Neural progenitor cell (in vitro differentiated cells): ENCODE measurements around the gene ADAMTS14. TPM values are rescaled to one million over a fixed set of nuclear protein-coding genes. Genes with fewer than 3 reads are reported as not detected.
A peak's percentile ranks its signal among the peaks of the same experiment; 100 is the strongest.

Experiments used
- DNase-seq: peaks from one replicate; pipeline ENCODE4 v3.0.0-alpha.2; 2016; ENCODE audit warnings: low spot score
- H2AFZ ChIP-seq: fragments of 200-600 bp; sonication (generic); replicated peaks from 2 replicates; pipeline ENCODE4 v1.6.1; 2016; ENCODE audit warnings: antibody characterized with exemption
- H3F3A ChIP-seq: fragments of 200-600 bp; sonication (generic); 2 replicates; pipeline ENCODE4 v1.6.1; 2016; ENCODE audit warnings: antibody characterized with exemption, low read depth
- H3K27ac ChIP-seq: fragments of 200-600 bp; sonication (generic); 2 replicates; pipeline ENCODE4 v1.5.1; 2016; ENCODE audit warnings: mild to moderate bottlenecking
- H3K27me3 ChIP-seq: fragments of 200-600 bp; sonication (generic); 2 replicates; pipeline ENCODE4 v1.6.1; 2016; ENCODE audit warnings: mild to moderate bottlenecking, moderate library complexity
- H3K36me3 ChIP-seq: fragments of 200-600 bp; sonication (generic); 2 replicates; pipeline ENCODE4 v1.5.1; 2016
- H3K4me1 ChIP-seq: fragments of 200-600 bp; sonication (generic); 2 replicates; pipeline ENCODE4 v1.6.1; 2016; ENCODE audit warnings: mixed run types
- H3K4me2 ChIP-seq: fragments of 200-600 bp; sonication (generic); 2 replicates; pipeline ENCODE4 v1.6.1; 2016
- H3K4me3 ChIP-seq: fragments of 200-600 bp; sonication (generic); 2 replicates; pipeline ENCODE4 v1.5.1; 2016
- H3K79me2 ChIP-seq: fragments of 200-600 bp; sonication (generic); 2 replicates; pipeline ENCODE4 v1.6.1; 2016; ENCODE audit warnings: low read depth
- H3K9ac ChIP-seq: fragments of 200-600 bp; sonication (generic); 2 replicates; pipeline ENCODE4 v1.6.1; 2016
- H3K9me3 ChIP-seq: fragments of 200-600 bp; sonication (generic); 2 replicates; pipeline ENCODE4 v1.5.1; 2016; ENCODE audit warnings: low read depth
- H4K20me1 ChIP-seq: fragments of 200-600 bp; sonication (generic); 2 replicates; pipeline ENCODE4 v1.6.1; 2016; ENCODE audit warnings: low read depth
- H3K27ac Mint-ChIP-seq: 3 replicates; pipeline ENCODE4 v1.8.0; 2021; ENCODE audit warnings: mixed read lengths
- H3K27me3 Mint-ChIP-seq: 2 replicates; pipeline ENCODE4 v1.8.0; 2022; ENCODE audit warnings: low read depth, mild to moderate bottlenecking, inconsistent platforms, moderate library complexity, mixed read lengths; ENCODE audit not compliant: insufficient read depth
- H3K36me3 Mint-ChIP-seq: 3 replicates; pipeline ENCODE4 v1.8.0; 2021; ENCODE audit warnings: mixed read lengths
- H3K4me1 Mint-ChIP-seq: 3 replicates; pipeline ENCODE4 v1.8.0; 2021; ENCODE audit warnings: mixed read lengths
- H3K4me3 Mint-ChIP-seq: 3 replicates; pipeline ENCODE4 v1.8.0; 2021; ENCODE audit warnings: mild to moderate bottlenecking, moderate library complexity, mixed read lengths
- H3K9me3 Mint-ChIP-seq: 3 replicates; pipeline ENCODE4 v1.8.0; 2020; ENCODE audit warnings: mixed read lengths
- EZH2 ChIP-seq: fragments of 200-600 bp; sonication (generic); IDR thresholded peaks from 2 replicates; pipeline ENCODE4 v1.6.1; 2017; ENCODE audit warnings: antibody characterized with exemption, mild to moderate bottlenecking, moderate library complexity
- EZH2phosphoT487 ChIP-seq: fragments of 200-600 bp; sonication (generic); IDR thresholded peaks from 2 replicates; pipeline ENCODE4 v1.6.1; 2017; ENCODE audit warnings: antibody characterized with exemption
- total RNA-seq: library from RNA; depleted of rRNA; stranded (reverse); fragments of >200 nt; gene quantifications from 2 replicates; pipeline ENCODE4 v1.2.3, GENCODE V29; 2015; ENCODE audit warnings: low replicate concordance
- TF ChIP-seq, protein P1 (sequence below): fragments of 200-600 bp; sonication (generic); IDR thresholded peaks from 2 replicates; pipeline ENCODE4 v1.5.1; 2017; ENCODE audit warnings: antibody characterized with exemption, mild to moderate bottlenecking

Gene ADAMTS14
- total RNA-seq, 1 donor from 2014 or later, result not detected

GRCh38 chr10:70680899-70681730, 8.8 kb downstream of the ADAMTS14 start:
- H3K9me3 ChIP-seq, result no peaks in the 10 kb centered on the region
- peaks cover 8% of the 10 kb centered on the region for H3F3A ChIP-seq
- Mint-ChIP-seq H3K27me3 (peaks cover 15% of the 10 kb centered on the region), H3K27ac (peak overlapping the region; percentile 83), H3K4me3 (peak overlapping the region; percentile 27), H3K9me3 (peaks cover 7% of the 10 kb centered on the region), H3K4me1 (peaks cover 58% of the 10 kb centered on the region), H3K36me3 (no peaks in the 10 kb centered on the region)
- no peak overlapping the region for H2AFZ ChIP-seq
- no peaks in the 10 kb centered on the region for H3K4me1 ChIP-seq
- H3K4me2 ChIP-seq, result no peak overlapping the region
- no peak overlapping the region for H3K4me3 ChIP-seq
- no peaks in the 10 kb centered on the region for H3K27me3 ChIP-seq
- H4K20me1 ChIP-seq, result no peaks in the 10 kb centered on the region
- no peaks in the 10 kb centered on the region for H3K79me2 ChIP-seq
- H3K27ac ChIP-seq, result no peak overlapping the region
- TF ChIP-seq, protein P1, sequence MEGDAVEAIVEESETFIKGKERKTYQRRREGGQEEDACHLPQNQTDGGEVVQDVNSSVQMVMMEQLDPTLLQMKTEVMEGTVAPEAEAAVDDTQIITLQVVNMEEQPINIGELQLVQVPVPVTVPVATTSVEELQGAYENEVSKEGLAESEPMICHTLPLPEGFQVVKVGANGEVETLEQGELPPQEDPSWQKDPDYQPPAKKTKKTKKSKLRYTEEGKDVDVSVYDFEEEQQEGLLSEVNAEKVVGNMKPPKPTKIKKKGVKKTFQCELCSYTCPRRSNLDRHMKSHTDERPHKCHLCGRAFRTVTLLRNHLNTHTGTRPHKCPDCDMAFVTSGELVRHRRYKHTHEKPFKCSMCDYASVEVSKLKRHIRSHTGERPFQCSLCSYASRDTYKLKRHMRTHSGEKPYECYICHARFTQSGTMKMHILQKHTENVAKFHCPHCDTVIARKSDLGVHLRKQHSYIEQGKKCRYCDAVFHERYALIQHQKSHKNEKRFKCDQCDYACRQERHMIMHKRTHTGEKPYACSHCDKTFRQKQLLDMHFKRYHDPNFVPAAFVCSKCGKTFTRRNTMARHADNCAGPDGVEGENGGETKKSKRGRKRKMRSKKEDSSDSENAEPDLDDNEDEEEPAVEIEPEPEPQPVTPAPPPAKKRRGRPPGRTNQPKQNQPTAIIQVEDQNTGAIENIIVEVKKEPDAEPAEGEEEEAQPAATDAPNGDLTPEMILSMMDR, result no peak
- TF ChIP-seq EZH2, result no peak
- no peak for TF ChIP-seq EZH2phosphoT487
- no peak overlapping the region for H3K9ac ChIP-seq
- no peaks in the 10 kb centered on the region for H3K36me3 ChIP-seq
- no peak for DNase-seq

GRCh38 chr10:70681731-70682005, 9.4 kb downstream of the ADAMTS14 start:
- H3F3A ChIP-seq, result peaks cover 8% of the 10 kb centered on the region
- H3K4me1 Mint-ChIP-seq, result peaks cover 58% of the 10 kb centered on the region
- no peaks in the 10 kb centered on the region for H4K20me1 ChIP-seq
- peak overlapping the region; percentile 23 for H3K27ac Mint-ChIP-seq
- H3K27me3 ChIP-seq, result no peaks in the 10 kb centered on the region
- no peaks in the 10 kb centered on the region for H3K9me3 ChIP-seq
- H3K4me3 Mint-ChIP-seq, result no peak overlapping the region
- H3K4me1 ChIP-seq, result no peaks in the 10 kb centered on the region
- TF ChIP-seq EZH2, result no peak
- TF ChIP-seq, protein P1, result no peak
- no peak overlapping the region for H2AFZ ChIP-seq
- H3K9me3 Mint-ChIP-seq, result peaks cover 7% of the 10 kb centered on the region
- H3K9ac ChIP-seq, result no peak overlapping the region
- no peak overlapping the region for H3K4me2 ChIP-seq
- no peaks in the 10 kb centered on the region for H3K36me3 ChIP-seq
- no peaks in the 10 kb centered on the region for H3K36me3 Mint-ChIP-seq
- H3K27ac ChIP-seq, result no peak overlapping the region
- peaks cover 12% of the 10 kb centered on the region for H3K27me3 Mint-ChIP-seq
- no peak overlapping the region for H3K4me3 ChIP-seq
- no peak for DNase-seq
- no peaks in the 10 kb centered on the region for H3K79me2 ChIP-seq

DNA sequence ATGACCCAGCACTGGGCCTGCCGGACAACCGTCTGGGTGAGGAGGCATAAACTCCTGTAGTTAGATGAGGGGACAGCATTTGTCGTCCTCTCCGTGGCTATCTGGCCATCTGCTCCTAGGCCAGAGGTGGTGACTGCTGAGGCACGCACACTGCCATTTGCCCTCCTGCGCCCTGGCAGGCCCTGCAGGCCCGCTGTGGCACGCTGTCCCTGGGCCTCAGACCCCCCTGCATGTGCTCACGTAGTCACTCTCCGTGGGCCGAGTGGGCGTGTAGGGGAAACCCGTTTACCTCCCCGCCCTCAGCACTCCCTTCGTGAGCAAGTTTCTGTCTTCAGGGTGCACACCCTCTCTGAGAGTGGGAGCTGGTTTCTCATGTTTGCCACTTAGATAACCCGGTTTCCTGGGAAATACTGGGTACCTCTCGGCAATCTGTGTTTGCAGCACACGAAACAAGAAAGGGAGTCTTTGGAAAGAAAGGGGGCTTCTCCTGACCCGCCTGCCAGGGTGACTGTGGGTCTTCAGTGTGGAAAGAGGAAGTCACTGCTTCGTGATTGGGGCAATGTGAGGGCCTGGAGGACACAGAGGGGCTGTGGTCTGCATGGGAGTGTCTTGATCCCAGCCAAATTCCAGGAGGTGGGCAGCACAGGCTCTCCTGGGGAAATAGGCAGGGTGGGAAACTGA, 10.8 kb downstream of the ADAMTS14 start:
- Histone ChIP-seq H3K27ac (no peak overlapping the region), H3K27me3 (no peaks in the 10 kb centered on the region), H3K4me3 (no peak overlapping the region), H3K9ac (no peak overlapping the region), H3K4me2 (no peak overlapping the region), H3K4me1 (no peaks in the 10 kb centered on the region), H3F3A (peaks cover 8% of the 10 kb centered on the region), H3K9me3 (no peaks in the 10 kb centered on the region), H2AFZ (no peak overlapping the region), H4K20me1 (no peaks in the 10 kb centered on the region), H3K79me2 (no peaks in the 10 kb centered on the region), H3K36me3 (no peaks in the 10 kb centered on the region)
- Mint-ChIP-seq H3K4me1 (peaks cover 53% of the 10 kb centered on the region), H3K36me3 (no peaks in the 10 kb centered on the region), H3K4me3 (no peak overlapping the region), H3K27me3 (peaks cover 12% of the 10 kb centered on the region), H3K9me3 (peaks cover 7% of the 10 kb centered on the region), H3K27ac (peak overlapping the region; percentile 53)
- DNase-seq, result no peak
- TF ChIP-seq, protein P1, result no peak
- TF ChIP-seq EZH2phosphoT487, result no peak
- TF ChIP-seq EZH2, result no peak
